Measurements from ENCODE around the gene CLIC3. TPM values are rescaled to one million over a fixed set of nuclear protein-coding genes. Genes with fewer than 3 reads are reported as not detected.

Gene CLIC3
- total RNA-seq, 1 experiment from 2014 or later: 24.1 TPM

- Histone ChIP-seq H3K27me3 (ENCODE audit: insufficient read depth, low read depth) (no peaks in the 10 kb centered on the region), H3K4me3 (peak overlapping the region; percentile 38; the same call in 1 of the 2 replicates), H3K9me3 (ENCODE audit: insufficient read depth, low read depth) (no peaks in the 10 kb centered on the region), H3K4me2 (peak overlapping the region; percentile 66), H2AFZ (no peak overlapping the region), H3K79me2 (ENCODE audit: low read depth) (no peaks in the 10 kb centered on the region), H3K4me1 (replicated peaks; ENCODE audit: insufficient read depth) (peaks cover 7% of the 10 kb centered on the region), H4K20me1 (ENCODE audit: insufficient read depth) (no peaks in the 10 kb centered on the region), H3K36me3 (ENCODE audit: low read depth) (no peaks in the 10 kb centered on the region), H3K27ac (no peak overlapping the region), H3F3A (ENCODE audit: insufficient read depth, low read depth) (peaks cover 12% of the 10 kb centered on the region; the same call in 1 of the 2 replicates), H3K9me2 (ENCODE audit: insufficient read depth) (no peaks in the 10 kb centered on the region)
- no TSS peak for BruUV-seq (replicated peaks)
- no peak for TF ChIP-seq EZH2 (IDR thresholded peaks at IDR 0.05; ENCODE audit: low read depth)
- TF ChIP-seq, protein P1, sequence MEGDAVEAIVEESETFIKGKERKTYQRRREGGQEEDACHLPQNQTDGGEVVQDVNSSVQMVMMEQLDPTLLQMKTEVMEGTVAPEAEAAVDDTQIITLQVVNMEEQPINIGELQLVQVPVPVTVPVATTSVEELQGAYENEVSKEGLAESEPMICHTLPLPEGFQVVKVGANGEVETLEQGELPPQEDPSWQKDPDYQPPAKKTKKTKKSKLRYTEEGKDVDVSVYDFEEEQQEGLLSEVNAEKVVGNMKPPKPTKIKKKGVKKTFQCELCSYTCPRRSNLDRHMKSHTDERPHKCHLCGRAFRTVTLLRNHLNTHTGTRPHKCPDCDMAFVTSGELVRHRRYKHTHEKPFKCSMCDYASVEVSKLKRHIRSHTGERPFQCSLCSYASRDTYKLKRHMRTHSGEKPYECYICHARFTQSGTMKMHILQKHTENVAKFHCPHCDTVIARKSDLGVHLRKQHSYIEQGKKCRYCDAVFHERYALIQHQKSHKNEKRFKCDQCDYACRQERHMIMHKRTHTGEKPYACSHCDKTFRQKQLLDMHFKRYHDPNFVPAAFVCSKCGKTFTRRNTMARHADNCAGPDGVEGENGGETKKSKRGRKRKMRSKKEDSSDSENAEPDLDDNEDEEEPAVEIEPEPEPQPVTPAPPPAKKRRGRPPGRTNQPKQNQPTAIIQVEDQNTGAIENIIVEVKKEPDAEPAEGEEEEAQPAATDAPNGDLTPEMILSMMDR (conservative IDR thresholded peaks at IDR 0.05): no peak
- ChIA-PET POLR2A (ENCODE audit: unreplicated experiment) (no interaction called here), CTCF (interaction anchor here (0.6 to 1.0 kb wide), 2 partner anchors 28 to 30 kb away, joined by 4 to 5 read pairs; no protein-coding TSS in a partner anchor)
- intact Hi-C loops (cut with micrococcal nuclease; ENCODE audit: unreplicated experiment): no loop called here
- DNase-seq: no peak
Measured at GRCh38 chr9:136977649-136978072, 18.7 kb downstream of the CLIC3 start.

- intact Hi-C loops (cut with micrococcal nuclease; ENCODE audit: unreplicated experiment): no loop called here
- H3K36me3 ChIP-seq (ENCODE audit: low read depth): no peaks in the 10 kb centered on the region
- H3K9me2 ChIP-seq (ENCODE audit: insufficient read depth): no peaks in the 10 kb centered on the region
- no peaks in the 10 kb centered on the region for H3K79me2 ChIP-seq (ENCODE audit: low read depth)
- H3F3A ChIP-seq (ENCODE audit: insufficient read depth, low read depth): peaks cover 12% of the 10 kb centered on the region; the same call in 1 of the 2 replicates
- CTCF ChIA-PET: no interaction called here
- H3K4me2 ChIP-seq: peak within 1 kb of the TSS; percentile 66
- no peak within 1 kb of the TSS for H2AFZ ChIP-seq
- no TSS peak for BruUV-seq (replicated peaks)
- no peaks in the 10 kb centered on the region for H3K27me3 ChIP-seq (ENCODE audit: insufficient read depth, low read depth)
- H3K4me1 ChIP-seq (replicated peaks; ENCODE audit: insufficient read depth): peaks cover 3% of the 10 kb centered on the region; the same call in 1 of the 2 replicates
- TF ChIP-seq, protein P1 (conservative IDR thresholded peaks at IDR 0.05): no peak
- TF ChIP-seq EZH2 (IDR thresholded peaks at IDR 0.05; ENCODE audit: low read depth): no peak
- no peak within 1 kb of the TSS for H3K27ac ChIP-seq
- H3K9me3 ChIP-seq (ENCODE audit: insufficient read depth, low read depth): no peaks in the 10 kb centered on the region
- POLR2A ChIA-PET (ENCODE audit: unreplicated experiment): no interaction called here
- no peak for DNase-seq
- H3K4me3 ChIP-seq: peak within 1 kb of the TSS; percentile 38; the same call in 1 of the 2 replicates
- H4K20me1 ChIP-seq (ENCODE audit: insufficient read depth): no peaks in the 10 kb centered on the region
Measured at GRCh38 chr9:136977223-136977622, 19.1 kb downstream of the CLIC3 start, which contains the start of gene PTGDS. TSS of gene PTGDS (plus strand) at chr9:136977504. CDS start at chr9:136977579, 75 bp downstream.

DNA sequence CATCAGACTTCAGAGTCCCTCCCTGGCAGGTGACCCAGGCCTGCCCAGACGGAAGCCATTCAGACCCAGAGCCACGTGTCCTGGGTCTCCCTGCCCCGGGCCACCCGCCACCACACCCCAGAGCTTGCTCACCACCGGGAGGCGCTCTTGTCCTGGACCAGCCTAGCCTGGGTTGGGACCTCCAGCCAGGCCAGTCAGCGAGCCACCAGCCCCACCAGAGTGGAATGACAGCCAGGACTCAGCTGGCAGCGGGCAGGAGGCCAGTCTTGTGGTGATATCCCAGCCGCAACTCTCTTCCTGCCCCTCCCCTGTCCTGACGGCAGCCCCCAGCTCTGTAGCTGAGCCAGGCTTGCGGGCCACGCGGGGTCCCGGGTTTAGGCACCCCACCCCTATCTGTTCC, 20.7 kb downstream of the CLIC3 start:
- Histone ChIP-seq H3K4me3 (no peak overlapping the region), H3K4me2 (no peak overlapping the region), H3F3A (ENCODE audit: insufficient read depth, low read depth) (peaks cover 12% of the 10 kb centered on the region; the same call in 1 of the 2 replicates), H3K27ac (no peak overlapping the region), H3K4me1 (replicated peaks; ENCODE audit: insufficient read depth) (no peaks in the 10 kb centered on the region), H3K9me2 (ENCODE audit: insufficient read depth) (no peaks in the 10 kb centered on the region), H3K36me3 (ENCODE audit: low read depth) (no peaks in the 10 kb centered on the region), H2AFZ (no peak overlapping the region), H3K79me2 (ENCODE audit: low read depth) (no peaks in the 10 kb centered on the region), H4K20me1 (ENCODE audit: insufficient read depth) (no peaks in the 10 kb centered on the region), H3K27me3 (ENCODE audit: insufficient read depth, low read depth) (no peaks in the 10 kb centered on the region), H3K9me3 (ENCODE audit: insufficient read depth, low read depth) (no peaks in the 10 kb centered on the region)
- DNase-seq: no peak
- ChIA-PET POLR2A (ENCODE audit: unreplicated experiment) (no interaction called here), CTCF (interaction anchor here (1.1 to 1.2 kb wide), 2 partner anchors 21 to 54 kb away, joined by 3 read pairs; partner anchors contain the start of gene CLIC3)
- intact Hi-C loops (cut with micrococcal nuclease; ENCODE audit: unreplicated experiment): no loop called here
- TF ChIP-seq, protein P1 (conservative IDR thresholded peaks at IDR 0.05): no peak
- TF ChIP-seq EZH2 (IDR thresholded peaks at IDR 0.05; ENCODE audit: low read depth): no peak
- BruUV-seq (replicated peaks): no TSS peak
